Thoracic aorta endothelial cell (primary cell): ENCODE measurements around the gene DUSP11. TPM values are rescaled to one million over a fixed set of nuclear protein-coding genes. Genes with fewer than 3 reads are reported as not detected.

Experiments used
- total RNA-seq: library from RNA; depleted of rRNA; stranded (reverse); fragments of >200 nt; gene quantifications from 2 replicates; pipeline ENCODE4 v1.2.3, GENCODE V29; 2012

Gene DUSP11
- total RNA-seq = 42.6 and 45.9 TPM in 2 replicates

GRCh38 chr2:73779467-73780236, at the start of gene DUSP11:
TSS of gene DUSP11 (minus strand) at chr2:73780103. CDS start at chr2:73779974, 129 bp downstream.

GRCh38 chr2:73828818-73829570, 49.1 kb upstream of the DUSP11 start, which contains the start of gene STAMBP:
TSS of gene STAMBP (plus strand) at chr2:73828961. CDS start at chr2:73830857, 1,896 bp downstream.

GRCh38 chr2:73783883-73784282, 4.0 kb upstream of the DUSP11 start, which contains the start of gene C2orf78:
TSS of gene C2orf78 (plus strand) at chr2:73784183. CDS start at chr2:73784310, 127 bp downstream.

GRCh38 chr2:73736855-73737779, 42.8 kb downstream of the DUSP11 start, which contains the start of gene TPRKB:
TSS of gene TPRKB (minus strand) at chr2:73737345. CDS start at chr2:73734569, 2,776 bp downstream.

Other genes with a start within 250 kb of the DUSP11 start
- gene NAT8, start 137.7 kb downstream of the DUSP11 start, total RNA-seq = not detected in 2 replicates
- gene TPRKB, start 42.8 kb downstream of the DUSP11 start, total RNA-seq = 53.1 and 70.6 TPM in 2 replicates
- not detected in 2 replicates for gene C2orf78, start 4.1 kb upstream of the DUSP11 start, total RNA-seq
- 14.8 and 17.7 TPM in 2 replicates for gene STAMBP, start 48.9 kb upstream of the DUSP11 start, total RNA-seq
- gene ACTG2, start 112.9 kb upstream of the DUSP11 start, total RNA-seq = not detected in 2 replicates
- gene DGUOK, start 146.8 kb upstream of the DUSP11 start, total RNA-seq = 38.6 and 38.8 TPM in 2 replicates
- gene TET3, start 204.8 kb upstream of the DUSP11 start, total RNA-seq = 10.0 and 11.4 TPM in 2 replicates